GM12892 (cell line): ENCODE results near the gene KIFC3.
"Not testable (repeated sequence)": the region's sequence is repeated elsewhere in the genome, so short reads cannot be mapped to it uniquely, and the experiment has no call there.

ENCODE experiments used
- DNase-seq: peaks from one replicate; pipeline ENCODE4 v3.0.0; 2011; ENCODE audit not compliant: insufficient read length
- FAIRE-seq: peaks from 2 replicates; lab custom pipeline; 2011; peaks lifted over from hg19 to GRCh38; lab: Jason Lieb, UNC
- POLR2A ChIP-seq: IDR thresholded peaks from 2 replicates; pipeline ENCODE4 v1.6.1; 2011; ENCODE audit warnings: low read depth, low read length, control low read depth
- POLR2AphosphoS5 ChIP-seq: IDR thresholded peaks from 2 replicates; pipeline ENCODE4 v1.6.1; 2011; ENCODE audit warnings: low read depth, low read length, control low read depth
- TAF1 ChIP-seq: IDR thresholded peaks from 2 replicates; pipeline ENCODE4 v1.6.1; 2011; ENCODE audit warnings: low read depth, mild to moderate bottlenecking, control low read depth, low read length, borderline replicate concordance

Gene KIFC3

DNA sequence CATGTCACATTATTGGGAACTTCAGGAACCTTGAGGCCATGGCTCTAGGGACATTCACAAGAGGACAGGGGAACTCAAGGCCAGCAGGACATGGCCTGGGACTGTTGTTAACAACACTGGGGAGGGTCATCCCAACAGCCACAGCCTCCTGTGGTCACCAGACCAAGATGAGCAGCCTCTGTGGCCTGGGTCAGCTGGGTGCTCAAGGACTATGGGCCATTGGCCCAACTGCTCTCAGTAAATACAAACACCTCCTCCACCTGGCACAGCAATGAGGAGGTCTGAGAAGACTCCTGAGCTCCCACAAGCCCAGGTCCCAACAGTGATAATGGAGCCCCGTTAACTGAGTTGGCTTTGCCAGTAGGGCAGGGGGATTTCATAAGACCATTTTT, 20.9 kb downstream of the KIFC3 start:
- TF ChIP-seq POLR2AphosphoS5 (no peak), POLR2A (no peak), TAF1 (no peak)
- no peak for FAIRE-seq
- DNase-seq, result no peak

DNA sequence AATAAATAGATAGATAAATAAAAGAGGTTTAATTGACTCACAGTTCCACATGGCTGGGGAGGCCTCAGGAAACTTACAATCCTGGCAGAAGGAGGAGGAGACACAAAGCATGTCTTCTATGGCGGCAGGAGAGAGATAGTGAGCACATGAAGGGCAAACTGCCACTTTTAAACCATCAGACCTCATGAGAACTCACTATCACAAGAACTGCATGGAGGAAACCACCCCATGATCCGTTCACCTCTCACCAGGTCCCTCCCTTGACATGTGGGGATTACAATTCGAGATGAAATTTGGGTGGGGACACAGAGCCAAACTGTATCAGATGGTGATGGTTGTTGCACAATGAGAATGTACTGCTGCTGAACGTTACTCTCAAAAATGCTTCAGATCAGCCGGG, 22.5 kb downstream of the KIFC3 start:
- FAIRE-seq, DNase-seq: not testable (repeated sequence)

DNA sequence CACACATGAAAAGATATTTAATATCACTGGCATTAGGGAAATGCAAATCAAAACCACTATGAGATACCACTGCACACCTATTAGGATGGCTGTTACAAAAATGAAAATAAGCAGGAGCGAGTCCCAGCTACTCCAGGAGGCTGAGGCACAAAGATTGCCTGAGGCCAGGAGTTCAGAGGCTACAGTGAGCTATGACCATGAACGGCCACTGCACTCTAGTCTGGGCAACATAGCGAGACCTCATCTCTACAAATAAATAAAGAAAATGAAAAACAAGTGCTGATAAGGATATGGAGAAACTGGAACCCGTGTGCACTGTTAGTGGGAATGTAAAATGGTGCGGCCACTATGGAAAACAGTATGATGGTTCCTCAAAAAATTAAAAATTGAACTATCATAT, 23.6 kb downstream of the KIFC3 start:
- TF ChIP-seq POLR2AphosphoS5 (no peak), TAF1 (no peak), POLR2A (no peak)
- DNase-seq (no peak), FAIRE-seq (no peak)

DNA sequence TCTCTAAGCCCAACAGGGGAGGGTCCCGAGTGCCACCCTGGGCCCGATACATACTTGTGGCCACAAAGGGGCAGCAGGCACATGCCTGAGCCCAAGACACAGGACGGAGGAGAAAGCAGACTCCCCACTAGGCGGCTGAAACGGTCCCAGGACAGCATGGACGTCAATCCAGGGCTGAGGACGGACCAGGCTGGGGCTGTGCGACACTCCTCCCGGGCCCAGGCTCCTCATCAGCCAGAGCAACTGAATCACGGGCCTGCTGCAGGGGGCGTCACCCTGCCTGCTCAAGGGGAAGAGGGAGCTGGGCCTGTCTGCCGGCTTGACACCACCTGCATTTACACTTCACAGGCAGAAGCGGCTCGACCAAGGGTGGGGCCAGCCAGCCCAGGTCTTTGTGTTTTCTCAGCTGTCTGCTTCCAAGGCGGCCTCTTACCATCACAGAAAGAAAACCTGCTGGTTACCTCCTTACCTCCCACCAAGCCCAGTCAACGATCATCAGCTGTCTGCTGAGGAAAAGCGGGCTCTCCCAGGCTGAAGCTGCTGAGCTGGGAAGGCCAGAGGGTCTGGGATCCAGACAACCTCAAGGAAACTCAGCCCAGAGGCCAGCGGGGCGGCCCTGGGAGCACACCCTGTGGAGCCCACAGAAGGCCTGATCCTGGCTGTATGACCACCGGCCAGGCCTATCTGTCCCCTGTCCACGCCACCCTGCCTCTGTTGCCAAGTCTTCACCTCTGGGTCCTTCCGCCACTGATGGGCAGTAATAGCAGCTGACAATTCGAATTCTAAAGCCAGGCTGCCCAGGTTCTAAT, 26.4 kb downstream of the KIFC3 start:
- no peak for DNase-seq
- FAIRE-seq, result no peak
- TF ChIP-seq POLR2A (no peak), TAF1 (no peak), POLR2AphosphoS5 (no peak)

DNA sequence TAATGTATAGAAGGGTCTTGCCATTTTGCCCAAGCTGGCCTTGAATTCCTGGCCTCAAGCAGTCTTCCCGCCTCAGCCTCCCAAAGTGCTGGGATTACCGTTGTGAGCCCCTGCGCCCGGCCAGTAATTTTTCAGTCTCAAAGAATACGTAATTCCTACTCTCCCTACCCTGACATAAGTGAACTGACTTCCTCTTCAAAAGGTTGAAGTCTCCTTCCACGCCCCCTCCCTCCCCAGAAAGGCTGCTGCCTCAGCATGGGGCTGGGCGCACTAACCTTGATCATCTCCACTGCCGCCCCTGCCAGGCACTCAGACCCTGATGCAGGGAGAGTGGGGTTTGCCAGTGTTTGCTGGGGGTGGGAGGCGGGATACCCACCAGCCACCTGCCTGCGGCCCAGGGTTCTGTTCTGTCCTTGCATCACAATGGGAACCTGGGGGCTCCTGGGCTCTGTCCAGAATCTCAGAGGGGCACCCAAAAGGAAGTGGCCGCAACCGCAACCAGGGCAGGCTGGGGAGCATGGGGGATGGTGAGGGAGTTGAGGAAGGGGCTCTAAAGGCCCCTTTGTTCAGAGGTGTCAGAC, 27.5 kb downstream of the KIFC3 start:
- FAIRE-seq (no peak), DNase-seq (no peak)
- TF ChIP-seq POLR2AphosphoS5, result no peak
- TF ChIP-seq POLR2A, result no peak
- TF ChIP-seq TAF1, result no peak

DNA sequence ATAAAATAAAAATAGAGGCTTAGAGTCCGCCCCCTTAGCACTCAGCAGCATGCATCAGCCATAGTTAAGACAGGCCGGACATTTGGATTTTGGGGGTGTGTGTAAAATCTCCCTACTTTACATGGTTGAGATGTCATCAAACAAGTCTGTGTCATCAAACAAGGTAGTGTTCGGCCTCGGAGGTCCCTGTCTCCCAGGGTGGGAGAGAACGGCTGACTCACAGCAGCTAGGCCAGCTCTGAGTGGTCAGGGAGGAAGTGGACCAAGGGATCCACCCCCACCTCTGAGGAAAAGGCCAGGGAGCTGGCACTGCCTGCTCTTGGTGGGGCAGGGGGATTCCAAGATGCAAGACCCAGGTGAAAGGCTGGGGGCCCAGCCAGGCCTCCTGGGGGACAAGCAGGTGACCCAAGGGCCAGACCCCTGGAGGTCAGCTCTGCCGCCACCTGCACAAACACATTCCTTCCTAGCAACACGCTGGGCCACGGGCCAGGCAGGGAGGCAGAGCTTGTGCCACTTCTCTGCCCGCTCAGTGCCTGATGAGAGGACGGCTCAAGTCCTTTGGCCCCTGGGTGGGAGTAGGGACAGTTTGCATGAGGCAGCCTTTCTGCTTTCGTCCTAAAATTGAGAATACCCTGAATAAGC, 28.5 kb downstream of the KIFC3 start:
- no peak for FAIRE-seq
- TF ChIP-seq POLR2AphosphoS5 (no peak), POLR2A (no peak), TAF1 (no peak)

DNA sequence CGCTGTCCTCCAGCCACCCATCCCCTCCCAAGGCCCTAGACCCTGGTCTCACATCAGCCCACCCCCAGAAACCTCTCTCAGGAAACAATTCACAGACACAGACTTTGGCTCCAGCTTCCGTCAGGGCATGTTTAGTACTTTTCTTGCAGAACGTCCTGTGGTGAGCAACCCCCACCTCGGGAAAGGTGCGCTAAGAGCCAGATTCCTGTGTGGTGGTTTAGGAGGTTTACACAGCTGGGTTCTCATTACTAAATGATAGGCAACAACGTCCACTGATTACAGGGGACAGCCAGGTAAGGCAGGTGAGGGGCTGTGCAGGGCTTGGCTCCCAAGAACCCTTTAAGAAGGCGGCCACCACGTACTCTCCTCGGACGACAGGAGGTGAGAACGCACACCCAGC, 29.3 kb downstream of the KIFC3 start:
- no peak for TF ChIP-seq POLR2A
- no peak for TF ChIP-seq TAF1
- TF ChIP-seq POLR2AphosphoS5, result no peak
- DNase-seq (no peak), FAIRE-seq (no peak)

More for the DNA sequence above, 28.5 kb downstream of the KIFC3 start:
- DNase-seq, result no peak

DNA sequence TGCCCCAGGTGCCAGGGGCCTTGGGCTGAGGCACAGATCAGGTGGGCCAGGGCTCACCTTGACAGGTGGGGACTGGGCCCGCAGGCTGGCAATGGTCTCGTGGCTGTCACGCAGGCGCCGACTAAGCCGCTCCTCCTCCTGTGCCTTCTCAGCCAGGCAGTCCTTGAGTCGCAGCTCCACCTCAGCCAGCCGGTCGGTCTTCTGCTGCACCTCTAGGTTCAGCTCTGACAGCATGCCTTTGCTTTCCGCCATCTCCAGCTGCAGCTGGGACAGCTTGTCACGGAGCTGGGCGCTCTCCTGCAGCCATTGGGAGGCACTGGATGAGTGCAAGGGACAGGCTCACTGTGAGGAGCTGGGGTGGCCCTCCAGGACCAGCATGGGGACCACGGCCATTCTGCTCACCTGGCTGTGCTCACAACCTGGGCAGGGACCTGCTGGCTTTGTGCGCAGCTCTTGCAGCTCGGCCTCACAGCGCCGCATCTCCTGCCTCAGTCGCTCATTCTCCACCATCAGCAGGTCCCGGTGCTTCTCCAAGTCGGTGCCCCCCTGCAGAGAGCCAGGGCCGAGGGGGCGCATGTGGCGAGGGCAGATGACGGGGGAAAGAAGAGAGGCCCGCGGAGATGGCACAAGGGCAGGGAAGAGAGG, 31.0 kb downstream of the KIFC3 start:
- no peak for FAIRE-seq
- no peak for DNase-seq
- TF ChIP-seq POLR2A (no peak), POLR2AphosphoS5 (no peak), TAF1 (no peak)

DNA sequence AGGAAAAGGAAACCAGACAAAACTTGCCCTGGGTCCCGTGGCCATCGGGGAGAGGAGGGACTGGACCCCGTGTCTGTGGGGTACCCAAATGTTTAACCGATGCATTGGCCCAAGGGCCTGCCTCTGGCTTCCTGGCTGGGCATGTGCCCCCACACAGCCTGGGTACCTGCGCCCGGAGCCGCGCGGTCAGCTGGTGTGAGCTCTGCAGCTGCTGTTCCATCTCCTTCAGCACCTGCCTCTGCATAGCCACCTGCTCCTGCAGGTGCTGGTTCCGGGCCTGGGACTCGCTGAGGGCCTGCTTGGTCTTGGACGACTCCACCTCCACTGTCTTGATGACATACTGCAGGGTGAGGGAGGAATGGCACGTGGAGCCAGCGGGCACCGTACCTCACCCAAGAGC, 31.9 kb downstream of the KIFC3 start:
- DNase-seq (no peak), FAIRE-seq (no peak)
- no peak for TF ChIP-seq POLR2AphosphoS5
- TF ChIP-seq POLR2A, result no peak

DNA sequence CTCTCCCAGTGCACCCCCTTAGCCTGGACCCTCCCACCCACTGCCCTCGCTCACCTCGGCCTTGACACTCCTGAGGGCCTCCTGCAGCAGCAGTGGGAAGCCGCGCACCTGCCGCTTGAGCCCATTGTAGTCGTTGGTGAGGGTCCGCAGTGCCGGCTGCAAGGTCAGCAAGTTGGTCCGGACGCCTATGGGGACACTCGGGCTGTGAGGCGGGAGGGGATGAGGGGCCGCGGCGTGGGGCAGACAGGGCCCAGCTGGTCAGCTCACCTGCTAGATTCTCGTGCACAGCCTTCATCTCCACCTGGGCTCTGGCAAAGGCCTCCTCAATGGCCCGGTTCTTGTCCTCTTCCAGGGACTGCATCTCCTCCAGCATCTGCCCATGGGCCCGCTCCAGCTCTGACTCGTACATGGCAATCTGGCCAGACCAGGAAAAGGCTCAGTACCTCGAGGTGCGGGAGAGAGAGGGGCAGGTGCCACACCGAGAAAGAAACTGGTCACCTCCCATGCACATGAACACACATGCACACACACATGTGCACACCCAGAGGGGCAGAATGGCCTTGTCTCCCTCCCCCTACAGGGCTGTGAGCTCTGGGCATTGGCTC, 32.6 kb downstream of the KIFC3 start:
- DNase-seq (no peak), FAIRE-seq (no peak)
- TF ChIP-seq TAF1 (no peak), POLR2AphosphoS5 (no peak), POLR2A (no peak)

DNA sequence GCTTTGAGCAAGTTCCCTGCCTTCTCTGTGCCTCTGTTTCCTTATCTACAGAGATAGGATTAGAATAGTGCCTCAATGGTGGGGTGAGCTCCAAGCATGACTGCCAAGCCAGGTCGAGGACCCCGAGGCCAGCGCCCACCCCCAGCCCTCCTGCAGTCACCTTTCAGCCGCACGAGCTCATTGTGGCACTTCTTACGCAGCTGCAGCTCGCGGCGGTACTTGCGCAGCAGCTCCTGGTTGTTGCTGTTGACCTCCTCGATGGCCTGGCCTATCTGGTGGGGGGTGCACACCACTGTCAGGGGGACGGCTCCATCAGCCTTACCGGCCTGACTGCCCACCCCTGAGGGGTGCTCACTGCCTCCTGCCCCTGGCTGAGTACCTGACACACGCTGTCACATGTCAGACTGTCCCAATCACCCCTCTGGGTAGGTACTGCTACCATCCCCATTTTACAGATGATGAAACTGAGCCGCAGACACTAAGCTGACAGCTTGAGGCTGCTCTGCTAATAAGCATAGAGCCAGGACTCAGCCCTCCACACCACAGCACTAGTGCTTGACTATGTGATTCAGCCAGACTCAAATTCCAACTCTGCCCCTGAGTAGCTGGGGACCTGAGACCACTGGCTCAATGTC, 35.5 kb downstream of the KIFC3 start:
- DNase-seq (no peak), FAIRE-seq (no peak)
- no peak for TF ChIP-seq POLR2A
- no peak for TF ChIP-seq TAF1
- no peak for TF ChIP-seq POLR2AphosphoS5
